Gastrocnemius medialis (tissue), 4 donors: ENCODE data around the gene SRPRA.

Experiments used
- CTCF ChIP-seq, 5 experiments: fragments of 450-650 bp in 3 of 5; fragments of 200-600 bp in 2 of 5; sonication (generic) in 2 of 5; IDR thresholded peaks in 4 of 5; conservative IDR thresholded peaks in 1 of 5; 1 replicate in 4 of 5; 2 replicates in 1 of 5; pipeline ENCODE4 v1.5.1; 2016 to 2019; ENCODE audit warnings: antibody characterized with exemption in 5 of 5, mild to moderate bottlenecking in 3 of 5, moderate library complexity in 3 of 5
- POLR2A ChIP-seq, 2 donors: fragments of 450-650 bp; IDR thresholded peaks; one replicate each; pipeline ENCODE4 v1.6.1; 2017; ENCODE audit warnings: antibody characterized with exemption in 2 of 2, mild to moderate bottlenecking in 2 of 2, moderate library complexity in 2 of 2

- TF ChIP-seq CTCF (IDR thresholded peaks at IDR 0.05 in 4 of 5, conservative IDR thresholded peaks at IDR 0.05 in 1 of 5) (no peak), POLR2A (IDR thresholded peaks at IDR 0.05) (no peak)
Observed at GRCh38 chr11:126219547-126219946, 49.1 kb downstream of the SRPRA start.
